Dendritic cell treated with granulocyte-macrophage colony-stimulating factor and Interleukin-4, amounts not matched to agents 40 ng/mL and 50 ng/mL, for 4 days (primary cell): Measurements from ENCODE around the gene BLVRA.
"Not testable (repeated sequence)": the region's sequence is repeated elsewhere in the genome, so short reads cannot be mapped to it uniquely, and the experiment has no call there.

ENCODE experiments used
- H3K27ac Mint-ChIP-seq: one replicate; pipeline ENCODE4 v1.8.0; 2022; ENCODE audit warnings: mild to moderate bottlenecking, mixed read lengths
- H3K27me3 Mint-ChIP-seq: one replicate; pipeline ENCODE4 v1.8.0; 2022; ENCODE audit warnings: mild to moderate bottlenecking, mixed read lengths
- H3K36me3 Mint-ChIP-seq: one replicate; pipeline ENCODE4 v1.8.0; 2022; ENCODE audit warnings: low read depth, mixed read lengths
- H3K4me1 Mint-ChIP-seq: one replicate; pipeline ENCODE4 v1.8.0; 2022; ENCODE audit warnings: low read depth, mixed read lengths
- H3K4me3 Mint-ChIP-seq: one replicate; pipeline ENCODE4 v1.8.0; 2022; ENCODE audit warnings: mild to moderate bottlenecking, moderate library complexity, mixed read lengths
- H3K9me3 Mint-ChIP-seq: one replicate; pipeline ENCODE4 v1.8.0; 2022; ENCODE audit warnings: mixed read lengths
- intact Hi-C: fragments of 100-400 bp; cut with micrococcal nuclease; formaldehyde crosslinking; loops from one replicate; pipeline ENCODE4 v1.15.0; 2022

BLVRA gene

DNA sequence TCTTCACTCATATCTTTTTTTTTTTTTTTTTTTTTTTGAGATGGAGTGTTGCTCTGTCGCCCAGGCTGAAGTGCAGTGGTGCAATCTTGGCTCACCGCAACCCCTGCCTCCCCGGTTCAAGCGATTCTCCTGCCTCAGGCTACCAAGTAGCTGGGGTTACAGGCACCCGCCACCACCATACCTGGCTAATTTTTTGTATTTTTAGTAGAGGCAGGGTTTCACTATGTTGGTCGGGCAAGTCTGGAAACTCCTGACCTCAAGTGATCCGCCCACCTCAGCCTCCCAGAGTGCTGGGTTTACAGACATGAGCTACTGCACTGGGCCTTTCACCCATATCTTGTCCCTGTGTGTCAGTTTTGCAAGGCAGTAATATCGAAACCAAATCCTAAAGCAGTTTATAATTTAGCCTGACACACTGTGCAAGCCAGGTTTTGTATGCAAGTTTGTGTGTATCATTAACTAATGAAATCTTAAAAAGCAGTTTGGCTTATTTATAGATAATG lies 26.2 kb downstream of the BLVRA start:
- H3K27ac Mint-ChIP-seq, H3K9me3 Mint-ChIP-seq, intact Hi-C loops, H3K27me3 Mint-ChIP-seq, H3K4me3 Mint-ChIP-seq: not testable (repeated sequence)
- H3K4me1 Mint-ChIP-seq, result peaks cover 49% of the 10 kb centered on the region
- peaks cover 89% of the 10 kb centered on the region for H3K36me3 Mint-ChIP-seq

GRCh38 chr7:43785420-43785819 lies 26.9 kb downstream of the BLVRA start:
- Mint-ChIP-seq H3K36me3 (peaks cover 89% of the 10 kb centered on the region), H3K4me1 (peaks cover 52% of the 10 kb centered on the region), H3K4me3 (no peak overlapping the region), H3K27me3 (no peaks in the 10 kb centered on the region), H3K9me3 (no peaks in the 10 kb centered on the region), H3K27ac (no peak overlapping the region)
- intact Hi-C loops, result no loop called here

GRCh38 chr7:43787771-43788170 lies 29.3 kb downstream of the BLVRA start:
- no peaks in the 10 kb centered on the region for H3K27me3 Mint-ChIP-seq
- H3K9me3 Mint-ChIP-seq, result no peaks in the 10 kb centered on the region
- no peak overlapping the region for H3K4me3 Mint-ChIP-seq
- intact Hi-C loops, result no loop called here
- H3K4me1 Mint-ChIP-seq, result peaks cover 47% of the 10 kb centered on the region
- peaks cover 89% of the 10 kb centered on the region for H3K36me3 Mint-ChIP-seq
- H3K27ac Mint-ChIP-seq, result no peak overlapping the region

- Mint-ChIP-seq H3K27me3 (no peaks in the 10 kb centered on the region), H3K4me1 (peaks cover 29% of the 10 kb centered on the region), H3K36me3 (peaks cover 91% of the 10 kb centered on the region), H3K4me3 (no peak overlapping the region), H3K9me3 (no peaks in the 10 kb centered on the region), H3K27ac (no peak overlapping the region)
- intact Hi-C loops, result no loop called here
Measured at GRCh38 chr7:43790006-43790405, 31.5 kb downstream of the BLVRA start.

- Mint-ChIP-seq H3K27ac (peak overlapping the region; percentile 62), H3K4me3 (no peak overlapping the region), H3K27me3 (no peaks in the 10 kb centered on the region), H3K36me3 (peaks cover 98% of the 10 kb centered on the region), H3K9me3 (no peaks in the 10 kb centered on the region), H3K4me1 (peaks cover 29% of the 10 kb centered on the region)
- intact Hi-C loops, result no loop called here
Measured at GRCh38 chr7:43790834-43791233, 32.4 kb downstream of the BLVRA start.

- Mint-ChIP-seq H3K4me3 (no peak overlapping the region), H3K9me3 (no peaks in the 10 kb centered on the region), H3K4me1 (peaks cover 29% of the 10 kb centered on the region), H3K27ac (peak overlapping the region; percentile 62), H3K27me3 (no peaks in the 10 kb centered on the region), H3K36me3 (peaks cover 98% of the 10 kb centered on the region)
- intact Hi-C loops, result no loop called here
Measured at GRCh38 chr7:43791665-43792064, 33.2 kb downstream of the BLVRA start.

GRCh38 chr7:43792471-43793150 lies 34.1 kb downstream of the BLVRA start:
- Mint-ChIP-seq H3K27me3 (no peaks in the 10 kb centered on the region), H3K4me3 (no peak overlapping the region), H3K4me1 (peaks cover 29% of the 10 kb centered on the region), H3K36me3 (peaks cover 99% of the 10 kb centered on the region), H3K9me3 (no peaks in the 10 kb centered on the region), H3K27ac (peak overlapping the region; percentile 62)
- intact Hi-C loops, result no loop called here

DNA sequence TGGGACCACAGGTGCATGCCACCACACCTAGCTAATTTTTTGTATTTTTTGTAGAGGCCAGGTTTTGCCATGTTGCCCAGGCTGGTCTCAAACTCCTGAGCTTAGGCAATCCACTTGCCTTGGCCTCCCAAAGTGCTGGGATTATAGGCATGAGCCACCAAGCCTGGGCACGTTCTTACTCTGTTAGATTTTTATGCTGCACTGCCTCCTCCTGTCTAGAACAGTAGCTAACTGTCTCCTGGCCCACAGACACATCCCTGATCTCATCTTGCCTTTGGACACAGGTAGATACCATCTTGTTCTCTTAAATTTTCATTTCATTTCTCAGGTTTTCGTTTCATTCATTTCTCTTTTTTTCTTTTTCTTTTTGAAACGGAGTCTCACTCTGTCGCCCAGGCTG lies 41.1 kb downstream of the BLVRA start:
- no peaks in the 10 kb centered on the region for H3K4me1 Mint-ChIP-seq
- intact Hi-C loops, result no loop called here
- peaks cover 100% of the 10 kb centered on the region for H3K36me3 Mint-ChIP-seq
- H3K9me3 Mint-ChIP-seq, result no peaks in the 10 kb centered on the region
- H3K27ac Mint-ChIP-seq, result no peak overlapping the region
- H3K27me3 Mint-ChIP-seq, result no peaks in the 10 kb centered on the region
- H3K4me3 Mint-ChIP-seq, result no peak overlapping the region

- peaks cover 10% of the 10 kb centered on the region for H3K4me1 Mint-ChIP-seq
- no peaks in the 10 kb centered on the region for H3K27me3 Mint-ChIP-seq
- peaks cover 100% of the 10 kb centered on the region for H3K36me3 Mint-ChIP-seq
- H3K9me3 Mint-ChIP-seq, result no peaks in the 10 kb centered on the region
- H3K27ac Mint-ChIP-seq, result no peak overlapping the region
- intact Hi-C loops, result no loop called here
- H3K4me3 Mint-ChIP-seq, result no peak overlapping the region
Measured at GRCh38 chr7:43803865-43804264, 45.4 kb downstream of the BLVRA start.

DNA sequence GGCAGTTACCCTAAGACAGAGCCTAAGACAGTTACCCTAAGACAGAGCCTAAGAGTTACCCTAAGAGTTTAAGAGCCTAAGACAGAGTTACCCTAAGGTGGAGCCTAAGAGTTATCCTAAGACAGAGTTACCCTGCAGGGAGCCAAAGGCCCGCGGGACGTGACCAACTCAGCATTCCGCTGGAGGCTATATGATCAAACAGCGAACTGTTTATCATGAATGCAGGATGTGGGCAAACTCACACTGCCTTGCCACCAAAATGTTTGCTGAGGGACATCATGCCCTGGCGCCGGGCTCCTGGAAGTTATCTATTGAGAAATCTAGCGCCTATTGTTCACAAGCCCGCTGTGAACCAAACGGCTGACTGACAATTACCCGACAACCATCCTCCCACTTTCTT lies 49.9 kb downstream of the BLVRA start:
- Mint-ChIP-seq H3K36me3 (peaks cover 71% of the 10 kb centered on the region), H3K4me3 (no peak overlapping the region)

DNA sequence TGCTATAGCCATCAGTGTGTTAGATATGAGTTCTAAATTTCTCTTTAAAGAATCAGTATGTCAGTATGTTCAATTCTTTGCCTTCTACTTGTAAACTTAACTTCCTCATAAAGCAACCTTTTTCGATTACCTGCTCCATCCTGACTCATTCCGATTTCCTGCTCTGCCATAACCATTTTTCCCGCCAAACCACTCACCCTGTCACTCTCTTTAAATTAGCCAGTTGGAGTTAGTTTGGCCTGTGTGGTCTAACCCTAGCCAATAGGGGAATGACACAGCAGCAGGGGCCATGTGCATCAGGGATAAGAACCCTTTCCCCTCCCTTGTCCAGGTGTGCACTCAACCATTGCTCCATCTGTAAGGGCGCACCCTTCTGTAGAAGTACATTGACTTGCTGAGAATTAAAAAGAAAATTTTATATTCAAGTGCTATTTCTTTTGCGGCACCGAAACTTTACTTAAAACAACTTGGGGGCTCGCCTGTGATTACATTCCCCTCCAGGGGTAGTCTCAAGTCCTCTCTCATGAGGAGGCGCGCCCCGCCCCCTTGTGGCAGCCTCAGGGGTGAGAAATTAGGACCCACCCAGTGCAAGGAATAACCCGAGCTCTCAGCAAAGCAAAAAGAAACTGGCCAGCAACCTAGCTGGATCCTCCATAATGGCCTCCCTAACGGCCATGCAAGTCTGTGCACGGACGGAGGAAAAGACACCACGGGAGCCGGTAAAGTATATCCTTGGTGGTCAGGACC lies 51.9 kb downstream of the BLVRA start:
- H3K27ac Mint-ChIP-seq, intact Hi-C loops, H3K4me3 Mint-ChIP-seq: not testable (repeated sequence)

More for the DNA sequence above, 49.9 kb downstream of the BLVRA start:
- peaks cover 2% of the 10 kb centered on the region for H3K27me3 Mint-ChIP-seq
- no peaks in the 10 kb centered on the region for H3K9me3 Mint-ChIP-seq
- intact Hi-C loops, result no loop called here
- H3K4me1 Mint-ChIP-seq, result peaks cover 17% of the 10 kb centered on the region
- no peak overlapping the region for H3K27ac Mint-ChIP-seq

GRCh38 chr7:43815373-43815772 lies 56.9 kb downstream of the BLVRA start:
- intact Hi-C loops, result no loop called here
- H3K27me3 Mint-ChIP-seq, result peaks cover 15% of the 10 kb centered on the region

More for the DNA sequence above, 51.9 kb downstream of the BLVRA start:
- Mint-ChIP-seq H3K4me1 (peaks cover 17% of the 10 kb centered on the region), H3K27me3 (peaks cover 13% of the 10 kb centered on the region), H3K36me3 (peaks cover 51% of the 10 kb centered on the region)
- H3K9me3 Mint-ChIP-seq, result not testable (repeated sequence)

GRCh38 chr7:43816046-43816797 lies 57.7 kb downstream of the BLVRA start:
- H3K36me3 Mint-ChIP-seq, intact Hi-C loops, H3K9me3 Mint-ChIP-seq, H3K27ac Mint-ChIP-seq, H3K4me3 Mint-ChIP-seq: not testable (repeated sequence)
- Mint-ChIP-seq H3K4me1 (peaks cover 14% of the 10 kb centered on the region), H3K27me3 (peaks cover 15% of the 10 kb centered on the region)

More at GRCh38 chr7:43815373-43815772, 56.9 kb downstream of the BLVRA start:
- peaks cover under 1% of the 10 kb centered on the region for H3K36me3 Mint-ChIP-seq
- no peak overlapping the region for H3K27ac Mint-ChIP-seq
- no peaks in the 10 kb centered on the region for H3K9me3 Mint-ChIP-seq
- peaks cover 14% of the 10 kb centered on the region for H3K4me1 Mint-ChIP-seq
- H3K4me3 Mint-ChIP-seq, result no peak overlapping the region

DNA sequence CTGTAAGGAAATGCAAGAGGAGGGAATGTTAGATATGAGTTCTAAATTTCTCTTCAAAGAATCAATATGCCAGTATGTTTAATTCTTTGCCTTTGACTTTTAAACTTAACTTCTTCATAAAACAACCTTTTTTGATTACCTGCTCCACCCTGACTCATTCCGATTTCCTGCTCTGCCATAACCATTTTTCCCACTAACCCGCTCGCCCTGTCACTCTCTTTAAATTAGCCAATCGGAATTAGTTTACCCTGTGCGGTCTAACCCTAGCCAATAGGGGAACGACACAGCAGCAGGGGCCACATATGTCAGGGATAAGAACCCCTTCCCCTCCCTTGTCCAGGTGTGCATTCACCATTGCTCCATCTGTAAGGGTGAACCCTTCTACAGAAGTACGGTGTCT lies 64.9 kb downstream of the BLVRA start:
- H3K9me3 Mint-ChIP-seq, H3K36me3 Mint-ChIP-seq, H3K27me3 Mint-ChIP-seq, H3K4me3 Mint-ChIP-seq, H3K27ac Mint-ChIP-seq, intact Hi-C loops: not testable (repeated sequence)
- peaks cover 16% of the 10 kb centered on the region for H3K4me1 Mint-ChIP-seq
